ENCODE results near the gene FNDC7. TPM values are rescaled to one million over a fixed set of nuclear protein-coding genes. Genes with fewer than 3 reads are reported as not detected.

Gene FNDC7
- total RNA-seq, 1 donor from 2014 or later = not detected

GRCh38 chr1:108734171-108734865, 21.6 kb downstream of the FNDC7 start:
- Mint-ChIP-seq H3K4me1 (no peaks in the 10 kb centered on the region), H3K36me3 (ENCODE audit: low read depth) (no peaks in the 10 kb centered on the region), H3K9me3 (no peaks in the 10 kb centered on the region), H3K27me3 (ENCODE audit: low read depth) (peaks cover 5% of the 10 kb centered on the region), H3K27ac (ENCODE audit: unreplicated experiment) (no peak overlapping the region), H3K4me3 (no peak overlapping the region)
- no peak for TF ChIP-seq CTCF (conservative IDR thresholded peaks at IDR 0.05)
- DNase-seq (ENCODE audit: low read depth, low spot score) = no peak

- no peaks in the 10 kb centered on the region for H3K27me3 Mint-ChIP-seq (ENCODE audit: low read depth)
- no peak overlapping the region for H3K27ac Mint-ChIP-seq (ENCODE audit: unreplicated experiment)
- no peak overlapping the region for H3K4me3 Mint-ChIP-seq
- TF ChIP-seq CTCF (conservative IDR thresholded peaks at IDR 0.05) = no peak
- H3K9me3 Mint-ChIP-seq = peaks cover 3% of the 10 kb centered on the region
- no peak for DNase-seq (ENCODE audit: low read depth, low spot score)
- H3K4me1 Mint-ChIP-seq = peaks cover 7% of the 10 kb centered on the region
- no peaks in the 10 kb centered on the region for H3K36me3 Mint-ChIP-seq (ENCODE audit: low read depth)
Measured at GRCh38 chr1:108742253-108742652, 29.5 kb downstream of the FNDC7 start.

- Mint-ChIP-seq H3K9me3 (peaks cover 3% of the 10 kb centered on the region), H3K27me3 (ENCODE audit: low read depth) (no peaks in the 10 kb centered on the region), H3K4me3 (peak overlapping the region; percentile 98), H3K36me3 (ENCODE audit: low read depth) (no peaks in the 10 kb centered on the region), H3K27ac (ENCODE audit: unreplicated experiment) (peak overlapping the region; percentile 47), H3K4me1 (peaks cover 16% of the 10 kb centered on the region)
- TF ChIP-seq CTCF (conservative IDR thresholded peaks at IDR 0.05) = no peak
- DNase-seq (ENCODE audit: low read depth, low spot score) = no peak
Measured at GRCh38 chr1:108745980-108746381, 33.3 kb downstream of the FNDC7 start.

GRCh38 chr1:108746382-108747170, 33.9 kb downstream of the FNDC7 start, which contains the start of gene STXBP3:
Gene STXBP3 (plus strand): TSS chr1:108746674. CDS start chr1:108746738, 64 bp downstream.
- DNase-seq (ENCODE audit: low read depth, low spot score) = peak; percentile 100
- Mint-ChIP-seq H3K27me3 (ENCODE audit: low read depth) (no peaks in the 10 kb centered on the region), H3K9me3 (peaks cover 3% of the 10 kb centered on the region), H3K4me3 (peak within 1 kb of the TSS; percentile 98), H3K4me1 (peaks cover 17% of the 10 kb centered on the region), H3K27ac (ENCODE audit: unreplicated experiment) (peak within 1 kb of the TSS; percentile 99), H3K36me3 (ENCODE audit: low read depth) (no peaks in the 10 kb centered on the region)
- TF ChIP-seq CTCF (conservative IDR thresholded peaks at IDR 0.05) = peak; percentile 97

GRCh38 chr1:108747171-108747850, 34.6 kb downstream of the FNDC7 start:
- H3K27me3 Mint-ChIP-seq (ENCODE audit: low read depth) = no peaks in the 10 kb centered on the region
- peak overlapping the region; percentile 97 for H3K4me3 Mint-ChIP-seq
- DNase-seq (ENCODE audit: low read depth, low spot score) = peak; percentile 58
- TF ChIP-seq CTCF (conservative IDR thresholded peaks at IDR 0.05) = no peak
- peaks cover 3% of the 10 kb centered on the region for H3K9me3 Mint-ChIP-seq
- H3K27ac Mint-ChIP-seq (ENCODE audit: unreplicated experiment) = peak overlapping the region; percentile 98
- H3K4me1 Mint-ChIP-seq = peaks cover 17% of the 10 kb centered on the region
- no peaks in the 10 kb centered on the region for H3K36me3 Mint-ChIP-seq (ENCODE audit: low read depth)

All from neural crest cell (in vitro differentiated cells).